Measurements from ENCODE around the gene DNM2.

- TF ChIP-seq CTCF (IDR thresholded peaks at IDR 0.05; ENCODE audit: low read depth, low read length) = no peak
- peak; percentile 92 for TF ChIP-seq MAX (IDR thresholded peaks at IDR 0.05; ENCODE audit: low read depth, low read length)
- no peak for TF ChIP-seq POLR2A (IDR thresholded peaks at IDR 0.05; ENCODE audit: extremely low read depth, insufficient read length)
- no peak; the same call in 1 of the 2 replicates for TF ChIP-seq MYC (IDR thresholded peaks at IDR 0.05; ENCODE audit: low read depth, low read length)
Measured at GRCh38 chr19:10695401-10696398, 22.2 kb upstream of the DNM2 start.
